Stimulated activated naive CD8-positive, alpha-beta T cell treated with anti-CD3 and anti-CD28 coated beads, Interleukin-15, amount 100 ng/mL, for 72 hours (primary cell): ENCODE measurements around the gene SLAIN2.
"Not testable (repeated sequence)": the region's sequence is repeated elsewhere in the genome, so short reads cannot be mapped to it uniquely, and the experiment has no call there.

Source experiments
- ATAC-seq: fragments of 150-1000 bp; cut with Tn5 transposase; 2 replicates; pipeline ENCODE4 v1.10.0; 2021; ENCODE audit warnings: mild to moderate bottlenecking, moderate library complexity
- DNase-seq, 2 donors: peaks; one replicate each; pipeline ENCODE4 v3.0.0; 2021 to 2022
- H3K27ac Mint-ChIP-seq, 2 donors: one replicate each; pipeline ENCODE4 v1.8.0; 2022; ENCODE audit warnings: mild to moderate bottlenecking in 2 of 2, mixed read lengths in 2 of 2, moderate library complexity in 2 of 2
- H3K27me3 Mint-ChIP-seq: one replicate; pipeline ENCODE4 v1.8.0; 2022; ENCODE audit warnings: mixed read lengths
- H3K4me1 Mint-ChIP-seq: one replicate; pipeline ENCODE4 v1.8.0; 2022; ENCODE audit warnings: mild to moderate bottlenecking, mixed read lengths
- H3K4me3 Mint-ChIP-seq, 2 donors: one replicate each; pipeline ENCODE4 v1.8.0; 2022; ENCODE audit warnings: mild to moderate bottlenecking in 2 of 2, mixed read lengths in 2 of 2, moderate library complexity in 1 of 2
- H3K9me3 Mint-ChIP-seq, 2 donors: one replicate each; pipeline ENCODE4 v1.8.0; 2022; ENCODE audit warnings: mixed read lengths in 2 of 2

Gene SLAIN2

DNA sequence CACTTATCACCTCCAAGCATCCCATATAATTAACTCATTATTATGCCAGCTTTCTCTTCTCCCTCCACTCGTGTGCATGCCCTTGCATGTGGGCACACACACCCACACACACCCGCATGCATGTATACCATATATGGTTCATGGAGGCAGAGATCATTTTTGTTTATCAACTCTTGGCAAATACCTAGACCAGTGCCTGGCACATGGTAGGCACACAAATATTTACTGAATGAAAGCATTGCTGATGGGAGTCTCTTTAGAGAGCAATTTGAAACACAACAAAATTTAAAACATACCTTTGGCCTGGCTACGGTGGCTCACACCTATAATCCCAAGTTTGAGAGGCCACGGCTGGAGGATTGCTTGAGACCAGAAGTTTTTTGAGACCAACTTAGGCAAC, 90.7 kb downstream of the SLAIN2 start:
- DNase-seq (no peak), ATAC-seq (no peak)
- peak overlapping the region; percentile 3 to 31 for H3K27ac Mint-ChIP-seq
- H3K27me3 Mint-ChIP-seq = no peaks in the 10 kb centered on the region
- H3K4me3 Mint-ChIP-seq = peak overlapping the region; percentile 4 to 50
- peaks cover 40% of the 10 kb centered on the region for H3K4me1 Mint-ChIP-seq
- no peaks in the 10 kb centered on the region for H3K9me3 Mint-ChIP-seq

DNA sequence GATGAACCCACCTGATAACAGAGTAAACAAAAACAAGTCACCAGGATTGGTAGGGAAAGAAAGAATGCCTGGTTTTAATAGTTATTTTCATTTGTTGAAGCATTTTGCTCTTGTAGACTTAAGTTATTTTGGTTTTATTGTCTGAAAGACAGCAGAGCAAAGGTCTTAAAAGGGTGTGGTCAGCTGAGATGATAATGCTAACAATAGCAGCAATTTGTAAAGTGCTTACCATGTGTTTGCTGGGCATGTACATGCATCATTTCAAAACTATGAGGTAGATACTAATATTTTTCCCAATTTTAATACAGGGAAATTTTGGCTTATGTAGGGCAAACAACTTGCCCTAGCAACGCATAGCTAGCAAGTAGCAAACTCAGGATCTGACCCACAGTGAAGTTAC, 95.0 kb downstream of the SLAIN2 start:
- no peak for ATAC-seq
- Mint-ChIP-seq H3K4me3 (no peak overlapping the region), H3K4me1 (peaks cover 9% of the 10 kb centered on the region), H3K9me3 (no peaks in the 10 kb centered on the region), H3K27ac (no peak overlapping the region), H3K27me3 (peaks cover 11% of the 10 kb centered on the region)
- DNase-seq = no peak

DNA sequence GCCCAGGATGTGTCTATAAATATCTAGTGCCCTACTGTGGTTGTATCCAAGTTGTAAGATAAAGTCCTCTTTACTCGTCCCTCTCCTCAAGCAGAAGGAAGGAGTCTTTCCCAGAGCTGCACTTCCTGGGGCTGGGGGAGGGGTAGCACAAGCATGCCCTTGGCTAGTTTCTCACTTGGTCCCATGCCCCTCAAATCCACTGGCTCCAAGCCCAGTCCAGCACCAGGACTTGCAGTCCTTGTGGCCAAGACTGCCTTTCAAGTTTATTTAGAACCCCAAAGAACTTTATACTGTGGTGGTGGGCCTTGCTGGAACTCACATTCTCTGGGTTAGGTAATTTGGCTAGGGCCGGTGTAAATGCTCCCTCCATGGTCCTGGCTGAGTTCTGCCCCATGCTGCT, 98.7 kb downstream of the SLAIN2 start:
- no peak for DNase-seq

DNA sequence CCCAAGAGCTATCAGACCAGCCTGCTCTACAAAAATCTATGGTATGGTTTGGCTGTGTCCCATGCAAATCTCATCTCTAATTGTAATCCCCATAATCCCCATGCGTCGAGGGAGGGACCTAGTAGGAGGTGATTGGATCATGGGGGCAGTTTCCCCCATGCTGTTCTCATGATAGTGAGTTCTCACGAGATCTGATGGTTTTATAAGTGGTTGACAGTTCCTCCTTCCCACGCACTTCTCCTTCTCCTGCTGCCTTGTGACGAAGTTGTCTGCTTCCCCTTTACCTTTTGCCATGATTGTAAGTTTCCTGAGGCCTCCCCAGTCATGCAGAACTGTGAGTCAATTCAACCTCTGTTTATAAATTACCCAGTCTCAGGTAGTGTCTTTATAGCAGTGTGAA, 99.6 kb downstream of the SLAIN2 start:
- not testable (repeated sequence) for H3K27ac Mint-ChIP-seq, DNase-seq, H3K4me3 Mint-ChIP-seq, ATAC-seq, H3K9me3 Mint-ChIP-seq, H3K4me1 Mint-ChIP-seq
- H3K27me3 Mint-ChIP-seq = peaks cover 11% of the 10 kb centered on the region

More for the DNA sequence above, 98.7 kb downstream of the SLAIN2 start:
- Mint-ChIP-seq H3K4me3 (no peak overlapping the region), H3K4me1 (no peaks in the 10 kb centered on the region), H3K27me3 (peaks cover 11% of the 10 kb centered on the region), H3K9me3 (no peaks in the 10 kb centered on the region), H3K27ac (no peak overlapping the region)
- ATAC-seq = no peak

DNA sequence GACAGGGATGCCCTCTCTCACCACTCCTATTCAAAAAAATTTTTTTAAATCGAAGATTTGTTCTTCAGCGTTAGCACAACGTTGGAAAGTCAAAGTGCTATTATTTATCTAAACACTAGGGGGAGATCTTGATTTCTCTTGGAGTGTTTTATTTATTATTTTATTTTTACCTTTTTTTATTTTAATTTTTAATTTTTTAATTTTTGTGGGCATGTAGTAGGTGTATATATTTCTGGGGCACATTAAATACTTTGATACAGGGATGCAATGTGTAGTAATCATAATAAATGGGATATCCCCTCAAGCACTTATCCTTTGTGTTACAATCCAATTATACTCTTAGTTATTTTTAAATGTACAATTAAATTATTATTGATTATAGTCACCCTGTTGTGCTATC, 104.4 kb downstream of the SLAIN2 start:
- H3K4me3 Mint-ChIP-seq = no peak overlapping the region
- peaks cover 4% of the 10 kb centered on the region for H3K27me3 Mint-ChIP-seq
- H3K9me3 Mint-ChIP-seq = no peaks in the 10 kb centered on the region
- DNase-seq = no peak
- H3K4me1 Mint-ChIP-seq = no peaks in the 10 kb centered on the region
- H3K27ac Mint-ChIP-seq = no peak overlapping the region
- ATAC-seq = no peak

DNA sequence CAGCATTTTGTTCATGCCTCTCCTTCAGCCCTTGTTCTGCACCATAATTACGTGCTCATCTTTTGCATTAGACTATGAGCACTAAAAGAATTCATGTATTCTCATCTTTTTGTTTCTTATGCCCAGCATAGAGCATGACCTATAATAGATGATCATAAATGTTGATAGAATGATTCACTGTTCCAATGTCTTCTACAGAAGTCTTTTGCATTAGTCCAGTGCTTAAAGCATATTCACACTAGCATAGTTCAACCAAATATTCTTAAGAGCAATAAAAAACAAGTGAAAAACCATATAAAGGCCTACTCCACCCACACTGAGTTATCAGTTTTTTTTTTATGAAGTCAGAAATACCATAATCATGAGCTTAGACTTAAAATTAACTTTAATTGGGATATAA, 105.3 kb downstream of the SLAIN2 start:
- Mint-ChIP-seq H3K4me3 (no peak overlapping the region), H3K27ac (no peak overlapping the region), H3K9me3 (no peaks in the 10 kb centered on the region), H3K27me3 (no peaks in the 10 kb centered on the region), H3K4me1 (no peaks in the 10 kb centered on the region)
- no peak for DNase-seq
- no peak for ATAC-seq

DNA sequence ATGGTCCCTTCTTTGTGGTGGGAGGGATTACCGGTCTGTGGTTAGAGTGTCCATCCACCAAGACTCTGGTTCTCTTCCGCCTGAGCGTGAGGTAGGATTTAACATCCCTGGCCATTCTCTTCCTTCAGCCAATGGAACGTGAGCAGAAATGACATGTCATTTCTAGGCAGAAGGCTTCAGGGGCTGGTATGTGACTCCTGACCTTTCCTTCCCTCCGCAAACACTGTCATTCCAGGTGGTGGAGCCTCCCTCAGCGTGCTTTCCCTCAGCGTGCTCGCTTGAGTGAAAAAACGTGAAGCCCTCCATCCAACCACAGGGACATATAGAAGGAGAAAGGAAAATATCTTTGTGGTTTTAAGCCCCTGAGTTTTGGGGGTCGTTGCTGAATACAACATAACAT, 107.8 kb downstream of the SLAIN2 start:
- Mint-ChIP-seq H3K4me3 (no peak overlapping the region), H3K27ac (no peak overlapping the region), H3K4me1 (no peaks in the 10 kb centered on the region), H3K27me3 (no peaks in the 10 kb centered on the region), H3K9me3 (no peaks in the 10 kb centered on the region)
- ATAC-seq (no peak), DNase-seq (no peak)

DNA sequence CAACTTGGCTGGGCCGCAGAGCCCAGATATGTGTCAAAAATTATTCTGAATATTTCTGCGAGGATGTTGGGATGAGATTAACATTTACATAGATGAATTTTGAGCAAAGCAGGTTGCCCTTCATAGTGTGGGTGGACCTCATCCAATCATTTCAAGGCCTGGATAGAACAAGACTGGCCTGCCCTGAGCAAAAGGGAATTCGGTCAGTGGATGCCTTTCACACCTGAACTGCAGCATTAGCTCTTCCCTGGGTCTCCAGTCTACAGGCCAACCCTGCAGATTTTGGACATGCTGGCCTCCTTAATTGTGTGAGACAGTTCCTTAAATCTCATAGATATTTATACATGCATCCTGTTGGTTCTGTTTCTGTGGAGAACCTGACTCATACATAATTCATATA, 109.4 kb downstream of the SLAIN2 start:
- H3K27ac Mint-ChIP-seq = no peak overlapping the region
- DNase-seq (no peak), ATAC-seq (no peak)
- H3K4me3 Mint-ChIP-seq = no peak overlapping the region
- no peaks in the 10 kb centered on the region for H3K9me3 Mint-ChIP-seq
- no peaks in the 10 kb centered on the region for H3K27me3 Mint-ChIP-seq
- no peaks in the 10 kb centered on the region for H3K4me1 Mint-ChIP-seq

DNA sequence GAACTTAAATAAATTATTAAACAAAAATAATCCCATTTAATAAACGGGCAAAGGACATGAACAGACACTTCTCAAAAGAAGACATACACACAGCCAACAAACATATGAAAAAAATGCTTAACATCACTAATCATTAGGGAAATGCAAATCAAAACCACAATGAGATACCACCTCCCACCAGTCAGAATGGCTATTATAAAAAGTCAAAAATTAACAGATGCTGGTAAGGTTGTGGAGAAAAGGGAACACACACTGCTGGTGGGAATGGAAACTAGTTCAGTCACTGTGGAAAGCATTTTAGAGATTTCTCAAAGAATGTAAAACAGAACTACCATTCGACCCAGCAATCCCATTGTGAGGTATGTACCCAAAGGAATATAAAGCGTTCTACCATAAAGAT, 110.3 kb downstream of the SLAIN2 start:
- not testable (repeated sequence) for H3K4me3 Mint-ChIP-seq, ATAC-seq, H3K4me1 Mint-ChIP-seq, H3K27ac Mint-ChIP-seq, DNase-seq, H3K27me3 Mint-ChIP-seq, H3K9me3 Mint-ChIP-seq

DNA sequence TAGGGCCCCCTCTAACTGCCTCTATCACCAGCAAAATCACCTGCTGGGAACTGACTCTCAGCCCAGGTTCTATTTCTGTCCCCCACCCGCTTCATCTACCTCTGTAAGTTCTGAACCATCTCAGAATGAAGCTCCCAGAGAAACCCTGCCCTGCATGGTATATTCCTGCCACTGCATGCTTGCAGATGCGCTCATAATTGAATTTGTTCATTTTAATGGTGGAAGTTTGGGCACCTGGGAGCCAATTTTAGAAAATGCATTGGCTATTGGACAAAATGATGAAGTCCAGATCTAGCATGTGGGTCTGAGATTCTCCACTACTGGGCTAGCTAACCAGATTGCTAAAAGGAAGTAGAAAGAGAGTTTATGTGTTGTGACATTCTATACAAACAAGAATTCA, 113.3 kb downstream of the SLAIN2 start:
- H3K9me3 Mint-ChIP-seq = peaks cover 0 to 17% of the 10 kb centered on the region in 2 donors
- DNase-seq = no peak
- no peak overlapping the region for H3K27ac Mint-ChIP-seq
- no peaks in the 10 kb centered on the region for H3K27me3 Mint-ChIP-seq
- H3K4me3 Mint-ChIP-seq = no peak overlapping the region
- no peaks in the 10 kb centered on the region for H3K4me1 Mint-ChIP-seq
- ATAC-seq = no peak

DNA sequence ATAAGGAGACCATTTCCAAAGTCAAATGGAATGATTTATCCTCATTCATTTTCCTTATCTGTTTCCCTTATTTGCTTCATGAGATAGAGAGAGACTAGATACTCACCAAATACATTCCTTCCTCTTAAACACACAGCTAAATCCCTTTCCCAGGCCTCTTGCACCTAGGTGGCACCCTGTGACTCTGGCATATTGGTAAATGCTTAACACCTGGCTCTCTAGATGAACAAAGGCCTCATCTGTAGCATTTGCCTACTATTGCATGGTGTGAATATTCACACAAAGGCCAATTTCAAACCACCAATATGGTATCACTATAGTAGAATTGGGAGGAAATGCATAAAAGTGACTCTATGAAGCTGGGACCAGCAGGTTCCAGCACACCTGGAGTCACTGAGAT, 119.7 kb downstream of the SLAIN2 start:
- ATAC-seq (no peak), DNase-seq (no peak)
- Mint-ChIP-seq H3K9me3 (peaks cover 5 to 17% of the 10 kb centered on the region in 2 donors), H3K4me3 (no peak overlapping the region), H3K27me3 (no peaks in the 10 kb centered on the region), H3K4me1 (no peaks in the 10 kb centered on the region), H3K27ac (no peak overlapping the region)

DNA sequence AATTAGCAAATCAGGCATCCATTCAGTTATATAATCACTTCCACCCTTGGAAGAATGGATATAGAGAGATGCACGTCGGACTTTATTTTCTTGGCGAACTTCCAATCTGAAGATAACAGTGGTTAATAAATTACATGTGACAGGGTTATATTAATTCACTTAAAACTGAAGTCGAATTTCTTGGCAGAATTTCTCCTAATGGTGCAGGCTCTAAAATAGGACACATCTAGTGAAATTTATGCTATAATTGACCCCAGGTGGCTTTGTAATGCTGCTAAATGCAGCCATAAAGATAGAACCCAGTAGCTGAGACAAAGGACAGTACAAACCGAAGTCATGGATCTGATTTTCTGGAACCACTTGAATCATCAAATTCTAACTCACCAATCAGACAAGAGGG, 121.0 kb downstream of the SLAIN2 start:
- no peaks in the 10 kb centered on the region for H3K4me1 Mint-ChIP-seq
- no peak overlapping the region for H3K27ac Mint-ChIP-seq
- peaks cover 5 to 15% of the 10 kb centered on the region in 2 donors for H3K9me3 Mint-ChIP-seq
- ATAC-seq (no peak), DNase-seq (no peak)
- no peaks in the 10 kb centered on the region for H3K27me3 Mint-ChIP-seq
- no peak overlapping the region for H3K4me3 Mint-ChIP-seq

DNA sequence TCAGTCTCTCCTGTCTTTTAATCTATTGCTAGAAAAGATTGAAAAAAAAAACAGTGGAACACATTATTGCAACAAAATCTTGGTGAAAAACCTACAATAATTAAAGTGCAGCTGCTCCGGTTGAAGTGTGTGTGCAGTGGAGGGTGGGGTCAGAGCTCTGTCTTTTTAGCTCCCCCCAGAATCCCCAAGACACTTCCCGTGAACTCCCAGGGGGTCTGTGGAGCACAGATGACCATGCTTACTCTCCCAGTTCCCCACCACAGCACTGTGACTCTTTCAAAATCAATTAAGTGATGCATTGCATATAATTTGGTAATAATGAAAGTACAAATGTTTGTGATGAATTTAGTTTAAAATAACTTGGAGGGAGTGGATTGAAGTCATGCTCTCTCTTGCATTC, 126.1 kb downstream of the SLAIN2 start:
- H3K27me3 Mint-ChIP-seq = peaks cover 20% of the 10 kb centered on the region

DNA sequence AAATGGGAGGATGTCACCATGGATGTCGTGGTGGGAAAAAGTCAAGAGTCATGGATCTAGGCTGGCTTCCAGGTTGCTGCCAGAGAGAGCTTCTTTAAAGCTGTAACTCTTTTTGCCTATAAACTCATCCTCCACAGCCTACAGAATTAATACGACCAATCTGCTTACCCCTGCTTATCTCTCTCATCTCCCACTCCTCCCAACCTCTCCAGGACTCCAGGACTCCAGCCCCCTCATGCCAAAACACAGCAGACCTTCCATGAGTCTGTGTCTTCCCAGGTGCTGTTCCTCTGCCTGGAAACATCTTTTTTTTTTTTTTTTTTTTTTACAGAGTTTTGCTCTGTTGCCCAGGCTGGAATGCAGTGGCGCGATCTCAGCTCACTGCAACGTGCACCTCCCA, 126.6 kb downstream of the SLAIN2 start:
- Mint-ChIP-seq H3K27ac (no peak overlapping the region), H3K9me3 (peaks cover 0 to 5% of the 10 kb centered on the region in 2 donors), H3K4me3 (no peak overlapping the region), H3K4me1 (no peaks in the 10 kb centered on the region), H3K27me3 (peaks cover 20% of the 10 kb centered on the region)
- ATAC-seq (no peak), DNase-seq (no peak)

More for the DNA sequence above, 126.1 kb downstream of the SLAIN2 start:
- H3K9me3 Mint-ChIP-seq = peaks cover 0 to 5% of the 10 kb centered on the region in 2 donors
- no peaks in the 10 kb centered on the region for H3K4me1 Mint-ChIP-seq
- no peak for DNase-seq
- no peak overlapping the region for H3K27ac Mint-ChIP-seq
- H3K4me3 Mint-ChIP-seq = no peak overlapping the region
- no peak for ATAC-seq

DNA sequence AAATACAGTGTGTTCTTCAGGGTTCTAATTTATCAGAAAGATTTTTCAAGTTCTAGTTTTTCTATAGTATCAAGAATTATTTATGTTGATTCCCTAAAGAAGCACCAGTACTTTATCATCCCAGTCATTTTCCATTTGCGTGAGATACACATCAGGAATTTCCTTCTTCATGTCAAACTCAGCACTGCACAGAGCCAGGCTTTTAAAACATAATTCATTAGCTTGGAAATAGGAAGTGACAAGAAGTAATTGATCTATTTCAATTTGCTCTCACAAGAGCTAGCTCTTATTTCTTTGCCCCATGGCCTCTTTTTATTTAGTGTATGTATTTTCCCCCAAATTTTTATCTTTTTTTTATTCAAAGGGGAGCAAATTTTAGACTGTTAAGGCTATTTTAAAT, 128.8 kb downstream of the SLAIN2 start:
- DNase-seq (no peak), ATAC-seq (no peak)
- Mint-ChIP-seq H3K4me3 (no peak overlapping the region), H3K27ac (no peak overlapping the region), H3K9me3 (no peaks in the 10 kb centered on the region), H3K4me1 (no peaks in the 10 kb centered on the region), H3K27me3 (peaks cover 20% of the 10 kb centered on the region)

DNA sequence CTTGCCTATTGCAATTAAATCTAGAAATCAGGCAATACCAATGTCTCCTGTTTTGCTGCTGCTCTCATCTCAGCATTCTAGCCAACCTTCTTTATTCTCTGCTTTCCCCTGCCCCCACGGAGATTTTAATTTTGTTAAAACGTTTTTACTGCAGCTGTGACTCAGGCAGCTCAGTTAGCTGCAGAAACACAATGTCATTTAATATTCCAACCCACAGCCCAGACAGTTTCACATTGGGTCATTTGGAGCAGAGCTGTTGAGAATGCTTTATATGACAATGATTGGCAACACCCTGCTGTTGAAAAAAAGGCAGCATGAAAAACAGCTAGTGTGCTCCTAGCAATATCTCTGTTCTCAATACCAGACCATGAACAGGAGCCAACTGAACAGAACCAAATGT, 129.2 kb downstream of the SLAIN2 start:
- no peak overlapping the region for H3K27ac Mint-ChIP-seq
- no peak overlapping the region for H3K4me3 Mint-ChIP-seq
- H3K4me1 Mint-ChIP-seq = no peaks in the 10 kb centered on the region
- no peak for ATAC-seq
- DNase-seq = no peak
- H3K9me3 Mint-ChIP-seq = no peaks in the 10 kb centered on the region
- peaks cover 20% of the 10 kb centered on the region for H3K27me3 Mint-ChIP-seq

DNA sequence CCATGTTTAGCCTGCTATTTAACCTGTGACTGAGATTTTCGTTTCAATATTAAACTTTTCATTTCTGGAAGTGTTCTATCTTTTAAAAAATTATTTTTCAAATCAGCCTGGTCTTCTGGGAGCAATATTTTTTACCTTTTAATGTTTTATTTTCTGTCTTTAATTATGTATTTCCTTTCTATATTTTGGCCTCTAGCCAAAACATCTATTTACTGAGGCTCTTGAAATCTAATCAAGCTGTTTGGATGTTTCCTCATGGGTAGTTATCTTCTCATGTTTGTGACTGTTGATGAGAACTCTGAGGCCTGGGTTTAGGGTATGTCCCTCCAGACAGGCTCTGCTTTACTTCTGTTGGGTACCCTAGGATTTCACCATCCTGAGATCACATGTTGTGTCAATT, 131.5 kb downstream of the SLAIN2 start:
- Mint-ChIP-seq H3K27me3 (peaks cover 27% of the 10 kb centered on the region), H3K27ac (no peak overlapping the region), H3K4me3 (no peak overlapping the region), H3K4me1 (peaks cover 7% of the 10 kb centered on the region), H3K9me3 (no peaks in the 10 kb centered on the region)
- DNase-seq (no peak), ATAC-seq (no peak)
